Measurements from ENCODE around the gene ESR1. TPM values are rescaled to one million over a fixed set of nuclear protein-coding genes. Genes with fewer than 3 reads are reported as not detected.

The ESR1 gene
- total and polyA plus RNA-seq, 5 donors = 0.70 to 3.3 (median 2.1) TPM

GRCh38 chr6:152094992-152095592 lies 287.6 kb downstream of the ESR1 start:
- H3K9me3 ChIP-seq (ENCODE audit: control insufficient read depth, low read length) = no peaks in the 10 kb centered on the region
- H3K27me3 ChIP-seq (ENCODE audit: control insufficient read depth, insufficient read depth) = no peaks in the 10 kb centered on the region
- intact Hi-C loops (cut with DNase I) = no loop called here
- DNase-seq (peak; percentile 80 to 89 (median 82)), ATAC-seq (peak; percentile 84 to 95)
- H3K27ac ChIP-seq (ENCODE audit: low read length) = peak overlapping the region; percentile 63
- H3K4me1 ChIP-seq (ENCODE audit: control insufficient read depth, insufficient read depth, low read length) = peaks cover 7% of the 10 kb centered on the region
- 62% methylated on average over 3 of the region's 3 CpGs for WGBS
- no peak overlapping the region for H3K4me3 ChIP-seq (ENCODE audit: low read length)

- ATAC-seq = no peak
- no peak overlapping the region for H3K27ac ChIP-seq (ENCODE audit: low read length)
- no peak overlapping the region for H3K4me3 ChIP-seq (ENCODE audit: low read length)
- no peaks in the 10 kb centered on the region for H3K27me3 ChIP-seq (ENCODE audit: control insufficient read depth, insufficient read depth)
- no peaks in the 10 kb centered on the region for H3K9me3 ChIP-seq (ENCODE audit: control insufficient read depth, low read length)
- H3K4me1 ChIP-seq (ENCODE audit: control insufficient read depth, insufficient read depth, low read length) = peaks cover 2% of the 10 kb centered on the region
- DNase-seq = no peak
- 58% methylated on average over 5 of the region's 5 CpGs for WGBS
- intact Hi-C loops (cut with DNase I) = no loop called here
These were observed 289.5 kb downstream of the ESR1 start for GRCh38 chr6:152096863-152097496.

- intact Hi-C loops (cut with DNase I) = no loop called here
- DNase-seq (no peak), ATAC-seq (no peak)
- Histone ChIP-seq H3K27ac (ENCODE audit: low read length) (no peak overlapping the region), H3K27me3 (ENCODE audit: control insufficient read depth, insufficient read depth) (no peaks in the 10 kb centered on the region), H3K4me1 (ENCODE audit: control insufficient read depth, insufficient read depth, low read length) (no peaks in the 10 kb centered on the region), H3K4me3 (ENCODE audit: low read length) (no peak overlapping the region), H3K9me3 (ENCODE audit: control insufficient read depth, low read length) (no peaks in the 10 kb centered on the region)
- 88% methylated on average over 14 of the region's 14 CpGs for whole genome bisulfite sequencing
These were observed 291.2 kb downstream of the ESR1 start for GRCh38 chr6:152098683-152099082.

GRCh38 chr6:152099446-152100182 lies 292.1 kb downstream of the ESR1 start:
- no peak overlapping the region for H3K27ac ChIP-seq (ENCODE audit: low read length)
- intact Hi-C loops (cut with DNase I) = no loop called here
- DNase-seq (no peak), ATAC-seq (no peak)
- 73% methylated on average over 4 of the region's 4 CpGs for WGBS
- no peaks in the 10 kb centered on the region for H3K4me1 ChIP-seq (ENCODE audit: control insufficient read depth, insufficient read depth, low read length)
- no peaks in the 10 kb centered on the region for H3K27me3 ChIP-seq (ENCODE audit: control insufficient read depth, insufficient read depth)
- H3K9me3 ChIP-seq (ENCODE audit: control insufficient read depth, low read length) = no peaks in the 10 kb centered on the region
- no peak overlapping the region for H3K4me3 ChIP-seq (ENCODE audit: low read length)

- no peak overlapping the region for H3K4me3 ChIP-seq (ENCODE audit: low read length)
- H3K27me3 ChIP-seq (ENCODE audit: control insufficient read depth, insufficient read depth) = no peaks in the 10 kb centered on the region
- WGBS = 26% methylated on average over 7 of the region's 7 CpGs
- H3K9me3 ChIP-seq (ENCODE audit: control insufficient read depth, low read length) = no peaks in the 10 kb centered on the region
- H3K4me1 ChIP-seq (ENCODE audit: control insufficient read depth, insufficient read depth, low read length) = no peaks in the 10 kb centered on the region
- DNase-seq = peak; percentile 74 to 85 (median 76)
- peak; percentile 91 to 92 for ATAC-seq
- intact Hi-C loops (cut with DNase I) = no loop called here
- no peak overlapping the region for H3K27ac ChIP-seq (ENCODE audit: low read length)
These were observed 292.7 kb downstream of the ESR1 start for GRCh38 chr6:152100183-152100618.

GRCh38 chr6:152107973-152108372 lies 300.5 kb downstream of the ESR1 start:
- intact Hi-C loops (cut with DNase I) = no loop called here
- 92% methylated on average over 4 of the region's 4 CpGs for whole genome bisulfite sequencing
- DNase-seq (no peak), ATAC-seq (no peak)
- H3K27me3 ChIP-seq (ENCODE audit: control insufficient read depth, insufficient read depth) = no peaks in the 10 kb centered on the region
- no peak overlapping the region for H3K4me3 ChIP-seq (ENCODE audit: low read length)
- no peaks in the 10 kb centered on the region for H3K9me3 ChIP-seq (ENCODE audit: control insufficient read depth, low read length)
- H3K4me1 ChIP-seq (ENCODE audit: control insufficient read depth, insufficient read depth, low read length) = peaks cover 7% of the 10 kb centered on the region
- no peak overlapping the region for H3K27ac ChIP-seq (ENCODE audit: low read length)

GRCh38 chr6:152110886-152111820 lies 303.7 kb downstream of the ESR1 start:
- 51% methylated on average over 20 of the region's 20 CpGs for WGBS
- DNase-seq (peak; percentile 41 to 85 (median 72)), ATAC-seq (peak; percentile 73 to 80)
- intact Hi-C loops (cut with DNase I) = no loop called here
- no peaks in the 10 kb centered on the region for H3K9me3 ChIP-seq (ENCODE audit: control insufficient read depth, low read length)
- H3K27me3 ChIP-seq (ENCODE audit: control insufficient read depth, insufficient read depth) = no peaks in the 10 kb centered on the region
- no peak overlapping the region for H3K4me3 ChIP-seq (ENCODE audit: low read length)
- H3K27ac ChIP-seq (ENCODE audit: low read length) = peak overlapping the region; percentile 46
- peaks cover 7% of the 10 kb centered on the region for H3K4me1 ChIP-seq (ENCODE audit: control insufficient read depth, insufficient read depth, low read length)

- DNase-seq (peak; percentile 75 to 91 (median 90)), ATAC-seq (peak; percentile 17 to 61)
- Histone ChIP-seq H3K4me3 (ENCODE audit: low read length) (no peak overlapping the region), H3K4me1 (ENCODE audit: control insufficient read depth, insufficient read depth, low read length) (peaks cover 11% of the 10 kb centered on the region), H3K27me3 (ENCODE audit: control insufficient read depth, insufficient read depth) (no peaks in the 10 kb centered on the region), H3K9me3 (ENCODE audit: control insufficient read depth, low read length) (no peaks in the 10 kb centered on the region), H3K27ac (ENCODE audit: low read length) (peak overlapping the region; percentile 1)
- WGBS = 64% methylated on average over 15 of the region's 15 CpGs
- intact Hi-C loops (cut with DNase I) = no loop called here
These were observed 305.2 kb downstream of the ESR1 start for GRCh38 chr6:152112491-152113261.

GRCh38 chr6:152117156-152118133 lies 310.0 kb downstream of the ESR1 start:
- no peak overlapping the region for H3K4me3 ChIP-seq (ENCODE audit: low read length)
- H3K4me1 ChIP-seq (ENCODE audit: control insufficient read depth, insufficient read depth, low read length) = peaks cover 9% of the 10 kb centered on the region
- WGBS = 63% methylated on average over 9 of the region's 9 CpGs
- H3K27ac ChIP-seq (ENCODE audit: low read length) = no peak overlapping the region
- H3K9me3 ChIP-seq (ENCODE audit: control insufficient read depth, low read length) = no peaks in the 10 kb centered on the region
- DNase-seq = no peak
- ATAC-seq = no peak
- H3K27me3 ChIP-seq (ENCODE audit: control insufficient read depth, insufficient read depth) = no peaks in the 10 kb centered on the region
- intact Hi-C loops (cut with DNase I) = no loop called here

Measured in right cardiac atrium (tissue), 5 donors.